GM12878 (cell line): ENCODE measurements around the gene FOXK1.

Experiments
- EP300 ChIP-seq, 2 experiments: fragments of 150-350 bp in 1 of 2; IDR thresholded peaks; 2 replicates each; pipeline ENCODE4 v1.6.1; 2011 to 2012; ENCODE audit warnings: low read depth in 2 of 2, low read length in 2 of 2, borderline replicate concordance in 1 of 2, improper control_type of control experiment in 1 of 2, inconsistent platforms in 1 of 2; ENCODE audit not compliant: control insufficient read depth in 1 of 2
- EZH2 ChIP-seq: IDR thresholded peaks from 2 replicates; pipeline ENCODE4 v1.6.1; 2012; ENCODE audit warnings: low read depth, mild to moderate bottlenecking, control low read depth, inconsistent platforms, low read length, borderline replicate concordance; ENCODE audit not compliant: control insufficient read depth
- TAF1 ChIP-seq: IDR thresholded peaks from 2 replicates; pipeline ENCODE4 v1.6.1; 2011; ENCODE audit warnings: mild to moderate bottlenecking, low read depth, low read length, borderline replicate concordance
- TARDBP ChIP-seq: IDR thresholded peaks from 2 replicates; pipeline ENCODE4 v1.6.1; 2016; ENCODE audit warnings: borderline replicate concordance
- ZNF24 ChIP-seq: fragments of 450-650 bp; IDR thresholded peaks from 2 replicates; pipeline ENCODE4 v1.6.1; 2017; ENCODE audit warnings: antibody characterized with exemption, mild to moderate bottlenecking
- TF ChIP-seq, protein P1 (sequence below): IDR thresholded peaks from 2 replicates; pipeline ENCODE4 v1.6.1; 2012; ENCODE audit warnings: mild to moderate bottlenecking, low read depth, low read length
- TF ChIP-seq, protein P2 (sequence below), 3 experiments: IDR thresholded peaks in 2 of 3; conservative IDR thresholded peaks in 1 of 3; 2 replicates each; pipeline ENCODE4 v1.5.1; 2011; ENCODE audit warnings: low read depth in 3 of 3, low read length in 3 of 3, mild to moderate bottlenecking in 3 of 3, control low read depth in 2 of 3, moderate library complexity in 2 of 3, inconsistent platforms in 1 of 3, mixed read lengths in 1 of 3; ENCODE audit not compliant: control insufficient read depth in 2 of 3, insufficient read depth in 1 of 3; ENCODE audit errors: extremely low read depth in 1 of 3
- TF ChIP-seq, protein P3 (sequence below): fragments of 450-650 bp; IDR thresholded peaks from 2 replicates; pipeline ENCODE4 v1.6.1; 2017; ENCODE audit warnings: mild to moderate bottlenecking, low read depth, inconsistent platforms; ENCODE audit not compliant: poor library complexity, severe bottlenecking

DNA sequence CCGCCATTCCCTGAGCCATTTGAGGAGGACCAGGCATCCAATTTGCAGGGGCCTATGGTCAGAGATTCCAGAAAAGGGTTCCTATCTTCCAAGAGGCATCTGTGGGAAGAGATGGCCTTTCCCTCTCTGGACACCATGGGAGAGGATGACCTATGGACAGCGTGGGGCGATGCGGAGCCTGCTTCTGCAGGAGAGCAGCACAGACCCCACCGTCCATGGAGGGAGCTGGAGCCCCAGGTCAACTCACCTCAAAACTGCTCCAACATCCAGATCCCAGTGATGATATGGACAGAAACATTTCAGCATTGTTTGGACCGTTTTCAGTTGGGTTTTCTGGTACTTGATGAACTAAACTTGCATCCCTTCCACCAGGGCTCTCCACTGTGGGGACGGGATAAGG is 34.0 kb upstream of the FOXK1 start:
- TF ChIP-seq EP300 (IDR thresholded peaks at IDR 0.05; ENCODE audit: borderline replicate concordance in 1 of 2, control insufficient read depth in 1 of 2, low read depth in 2 of 2, low read length in 2 of 2) (no peak), TARDBP (no peak), EZH2 (no peak), ZNF24 (no peak), TAF1 (no peak)
- TF ChIP-seq, protein P1, sequence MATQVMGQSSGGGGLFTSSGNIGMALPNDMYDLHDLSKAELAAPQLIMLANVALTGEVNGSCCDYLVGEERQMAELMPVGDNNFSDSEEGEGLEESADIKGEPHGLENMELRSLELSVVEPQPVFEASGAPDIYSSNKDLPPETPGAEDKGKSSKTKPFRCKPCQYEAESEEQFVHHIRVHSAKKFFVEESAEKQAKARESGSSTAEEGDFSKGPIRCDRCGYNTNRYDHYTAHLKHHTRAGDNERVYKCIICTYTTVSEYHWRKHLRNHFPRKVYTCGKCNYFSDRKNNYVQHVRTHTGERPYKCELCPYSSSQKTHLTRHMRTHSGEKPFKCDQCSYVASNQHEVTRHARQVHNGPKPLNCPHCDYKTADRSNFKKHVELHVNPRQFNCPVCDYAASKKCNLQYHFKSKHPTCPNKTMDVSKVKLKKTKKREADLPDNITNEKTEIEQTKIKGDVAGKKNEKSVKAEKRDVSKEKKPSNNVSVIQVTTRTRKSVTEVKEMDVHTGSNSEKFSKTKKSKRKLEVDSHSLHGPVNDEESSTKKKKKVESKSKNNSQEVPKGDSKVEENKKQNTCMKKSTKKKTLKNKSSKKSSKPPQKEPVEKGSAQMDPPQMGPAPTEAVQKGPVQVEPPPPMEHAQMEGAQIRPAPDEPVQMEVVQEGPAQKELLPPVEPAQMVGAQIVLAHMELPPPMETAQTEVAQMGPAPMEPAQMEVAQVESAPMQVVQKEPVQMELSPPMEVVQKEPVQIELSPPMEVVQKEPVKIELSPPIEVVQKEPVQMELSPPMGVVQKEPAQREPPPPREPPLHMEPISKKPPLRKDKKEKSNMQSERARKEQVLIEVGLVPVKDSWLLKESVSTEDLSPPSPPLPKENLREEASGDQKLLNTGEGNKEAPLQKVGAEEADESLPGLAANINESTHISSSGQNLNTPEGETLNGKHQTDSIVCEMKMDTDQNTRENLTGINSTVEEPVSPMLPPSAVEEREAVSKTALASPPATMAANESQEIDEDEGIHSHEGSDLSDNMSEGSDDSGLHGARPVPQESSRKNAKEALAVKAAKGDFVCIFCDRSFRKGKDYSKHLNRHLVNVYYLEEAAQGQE = no peak
- TF ChIP-seq, protein P2, sequence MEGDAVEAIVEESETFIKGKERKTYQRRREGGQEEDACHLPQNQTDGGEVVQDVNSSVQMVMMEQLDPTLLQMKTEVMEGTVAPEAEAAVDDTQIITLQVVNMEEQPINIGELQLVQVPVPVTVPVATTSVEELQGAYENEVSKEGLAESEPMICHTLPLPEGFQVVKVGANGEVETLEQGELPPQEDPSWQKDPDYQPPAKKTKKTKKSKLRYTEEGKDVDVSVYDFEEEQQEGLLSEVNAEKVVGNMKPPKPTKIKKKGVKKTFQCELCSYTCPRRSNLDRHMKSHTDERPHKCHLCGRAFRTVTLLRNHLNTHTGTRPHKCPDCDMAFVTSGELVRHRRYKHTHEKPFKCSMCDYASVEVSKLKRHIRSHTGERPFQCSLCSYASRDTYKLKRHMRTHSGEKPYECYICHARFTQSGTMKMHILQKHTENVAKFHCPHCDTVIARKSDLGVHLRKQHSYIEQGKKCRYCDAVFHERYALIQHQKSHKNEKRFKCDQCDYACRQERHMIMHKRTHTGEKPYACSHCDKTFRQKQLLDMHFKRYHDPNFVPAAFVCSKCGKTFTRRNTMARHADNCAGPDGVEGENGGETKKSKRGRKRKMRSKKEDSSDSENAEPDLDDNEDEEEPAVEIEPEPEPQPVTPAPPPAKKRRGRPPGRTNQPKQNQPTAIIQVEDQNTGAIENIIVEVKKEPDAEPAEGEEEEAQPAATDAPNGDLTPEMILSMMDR (IDR thresholded peaks at IDR 0.05 in 2 of 3, conservative IDR thresholded peaks at IDR 0.05 in 1 of 3; ENCODE audit: control insufficient read depth in 2 of 3, extremely low read depth in 1 of 3, insufficient read depth in 1 of 3, low read depth in 3 of 3, low read length in 3 of 3) = no peak
- TF ChIP-seq, protein P3, sequence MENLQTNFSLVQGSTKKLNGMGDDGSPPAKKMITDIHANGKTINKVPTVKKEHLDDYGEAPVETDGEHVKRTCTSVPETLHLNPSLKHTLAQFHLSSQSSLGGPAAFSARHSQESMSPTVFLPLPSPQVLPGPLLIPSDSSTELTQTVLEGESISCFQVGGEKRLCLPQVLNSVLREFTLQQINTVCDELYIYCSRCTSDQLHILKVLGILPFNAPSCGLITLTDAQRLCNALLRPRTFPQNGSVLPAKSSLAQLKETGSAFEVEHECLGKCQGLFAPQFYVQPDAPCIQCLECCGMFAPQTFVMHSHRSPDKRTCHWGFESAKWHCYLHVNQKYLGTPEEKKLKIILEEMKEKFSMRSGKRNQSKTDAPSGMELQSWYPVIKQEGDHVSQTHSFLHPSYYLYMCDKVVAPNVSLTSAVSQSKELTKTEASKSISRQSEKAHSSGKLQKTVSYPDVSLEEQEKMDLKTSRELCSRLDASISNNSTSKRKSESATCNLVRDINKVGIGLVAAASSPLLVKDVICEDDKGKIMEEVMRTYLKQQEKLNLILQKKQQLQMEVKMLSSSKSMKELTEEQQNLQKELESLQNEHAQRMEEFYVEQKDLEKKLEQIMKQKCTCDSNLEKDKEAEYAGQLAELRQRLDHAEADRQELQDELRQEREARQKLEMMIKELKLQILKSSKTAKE = no peak
